Raji (cell line): Measurements from ENCODE around the gene DYRK4.

ENCODE experiments used
- POLR2A ChIP-seq: IDR thresholded peaks from 2 replicates; pipeline ENCODE4 v1.6.1; 2011; ENCODE audit warnings: low read depth, low read length, control low read depth; ENCODE audit not compliant: insufficient read depth

Gene DYRK4

GRCh38 chr12:4562034-4562657 is at the start of gene DYRK4:
TSS of gene DYRK4 (plus strand) at chr12:4562208. CDS start at chr12:4562246, 38 bp downstream.
- no peak for TF ChIP-seq POLR2A

GRCh38 chr12:4518106-4518728 is 43.8 kb upstream of the DYRK4 start:
- no peak for TF ChIP-seq POLR2A

GRCh38 chr12:4526923-4527546 is 35.0 kb upstream of the DYRK4 start:
- no peak for TF ChIP-seq POLR2A

- TF ChIP-seq POLR2A: no peak
Measured at GRCh38 chr12:4530160-4530559, 31.8 kb upstream of the DYRK4 start.

- no peak for TF ChIP-seq POLR2A
Measured at GRCh38 chr12:4530982-4531586, 30.9 kb upstream of the DYRK4 start.

- no peak for TF ChIP-seq POLR2A
Measured at GRCh38 chr12:4535092-4535491, 26.9 kb upstream of the DYRK4 start.

- no peak for TF ChIP-seq POLR2A
Measured at GRCh38 chr12:4535871-4536270, 26.1 kb upstream of the DYRK4 start.

GRCh38 chr12:4538207-4539160 is 23.5 kb upstream of the DYRK4 start, which contains the start of gene RAD51AP1:
TSS of gene RAD51AP1 (plus strand) at chr12:4538890. CDS start at chr12:4538940, 50 bp downstream.
- peak; percentile 60; the same call in 1 of the 2 replicates for TF ChIP-seq POLR2A

GRCh38 chr12:4539167-4539870 is 22.7 kb upstream of the DYRK4 start:
- no peak for TF ChIP-seq POLR2A

GRCh38 chr12:4540170-4540569 is 21.8 kb upstream of the DYRK4 start:
- TF ChIP-seq POLR2A: no peak

GRCh38 chr12:4540638-4541037 is 21.4 kb upstream of the DYRK4 start:
- TF ChIP-seq POLR2A: no peak

- no peak for TF ChIP-seq POLR2A
Measured at GRCh38 chr12:4545195-4545594, 16.8 kb upstream of the DYRK4 start.

GRCh38 chr12:4552191-4552590 is 9.8 kb upstream of the DYRK4 start:
- TF ChIP-seq POLR2A: no peak

GRCh38 chr12:4553943-4554342 is 8.1 kb upstream of the DYRK4 start:
- TF ChIP-seq POLR2A: no peak
